Activated T-cell treated with anti-CD3 and anti-CD28 coated beads, Interleukin-2, amount 50 U/mL, for 72 hours (primary cell): Measurements from ENCODE around the gene GRIK3. TPM values are rescaled to one million over a fixed set of nuclear protein-coding genes. Genes with fewer than 3 reads are reported as not detected.

ENCODE experiments used
- ATAC-seq, 2 donors: fragments of 150-1000 bp; cut with Tn5 transposase; replicated peaks in 1 of 2; 2 replicates each; pipeline ENCODE4 v1.10.0; 2021; ENCODE audit warnings: moderate library complexity in 2 of 2, mild to moderate bottlenecking in 1 of 2
- DNase-seq, 2 donors: peaks; one replicate each; pipeline ENCODE4 v3.0.0; 2021 to 2022; ENCODE audit warnings: mixed read lengths in 1 of 2
- H3K27ac Mint-ChIP-seq: one replicate; pipeline ENCODE4 v1.8.0; 2022; ENCODE audit warnings: mild to moderate bottlenecking, moderate library complexity, mixed read lengths
- H3K27me3 Mint-ChIP-seq: one replicate; pipeline ENCODE4 v1.8.0; 2022; ENCODE audit warnings: low read depth, mixed read lengths
- H3K36me3 Mint-ChIP-seq, 2 donors: one replicate each; pipeline ENCODE4 v1.8.0; 2022; ENCODE audit warnings: mixed read lengths in 2 of 2, mild to moderate bottlenecking in 1 of 2; ENCODE audit not compliant: insufficient read depth in 2 of 2
- H3K4me1 Mint-ChIP-seq: one replicate; pipeline ENCODE4 v1.8.0; 2022; ENCODE audit warnings: low read depth, mixed read lengths
- H3K4me3 Mint-ChIP-seq, 2 donors: one replicate each; pipeline ENCODE4 v1.8.0; 2022; ENCODE audit warnings: mild to moderate bottlenecking in 2 of 2, mixed read lengths in 2 of 2, moderate library complexity in 2 of 2
- H3K9me3 Mint-ChIP-seq, 2 donors: one replicate each; pipeline ENCODE4 v1.8.0; 2022; ENCODE audit warnings: mixed read lengths in 2 of 2
- total RNA-seq, 2 donors: library from RNA; stranded (reverse); gene quantifications; one replicate each; pipeline ENCODE4 v1.2.3, GENCODE V29; 2022

GRIK3 gene
- total RNA-seq, 2 donors from 2014 or later: not detected

GRCh38 chr1:37064039-37064438 is 29.7 kb upstream of the GRIK3 start:
- H3K4me3 Mint-ChIP-seq: no peak overlapping the region
- no peak overlapping the region for H3K27ac Mint-ChIP-seq
- H3K4me1 Mint-ChIP-seq: no peaks in the 10 kb centered on the region
- peaks cover 15% of the 10 kb centered on the region for H3K27me3 Mint-ChIP-seq
- no peak for DNase-seq
- no peaks in the 10 kb centered on the region for H3K9me3 Mint-ChIP-seq
- no peak for ATAC-seq
- no peaks in the 10 kb centered on the region for H3K36me3 Mint-ChIP-seq

GRCh38 chr1:37059346-37059745 is 25.0 kb upstream of the GRIK3 start:
- no peaks in the 10 kb centered on the region for H3K36me3 Mint-ChIP-seq
- DNase-seq: no peak
- H3K27me3 Mint-ChIP-seq: no peaks in the 10 kb centered on the region
- no peaks in the 10 kb centered on the region for H3K9me3 Mint-ChIP-seq
- no peak for ATAC-seq
- H3K4me3 Mint-ChIP-seq: no peak overlapping the region
- no peak overlapping the region for H3K27ac Mint-ChIP-seq
- H3K4me1 Mint-ChIP-seq: no peaks in the 10 kb centered on the region

- no peaks in the 10 kb centered on the region for H3K27me3 Mint-ChIP-seq
- DNase-seq: no peak
- H3K9me3 Mint-ChIP-seq: no peaks in the 10 kb centered on the region
- H3K4me3 Mint-ChIP-seq: no peak overlapping the region
- no peak for ATAC-seq
- H3K36me3 Mint-ChIP-seq: no peaks in the 10 kb centered on the region
- no peak overlapping the region for H3K27ac Mint-ChIP-seq
- no peaks in the 10 kb centered on the region for H3K4me1 Mint-ChIP-seq
Measured at GRCh38 chr1:37058424-37058988, 24.2 kb upstream of the GRIK3 start.

GRCh38 chr1:37056325-37056724 is 22.0 kb upstream of the GRIK3 start:
- H3K27ac Mint-ChIP-seq: no peak overlapping the region
- no peaks in the 10 kb centered on the region for H3K27me3 Mint-ChIP-seq
- H3K4me1 Mint-ChIP-seq: no peaks in the 10 kb centered on the region
- DNase-seq (no peak), ATAC-seq (no peak)
- H3K4me3 Mint-ChIP-seq: no peak overlapping the region
- H3K9me3 Mint-ChIP-seq: no peaks in the 10 kb centered on the region
- no peaks in the 10 kb centered on the region for H3K36me3 Mint-ChIP-seq

GRCh38 chr1:37055631-37056030 is 21.3 kb upstream of the GRIK3 start:
- Mint-ChIP-seq H3K4me1 (no peaks in the 10 kb centered on the region), H3K4me3 (no peak overlapping the region), H3K27me3 (no peaks in the 10 kb centered on the region), H3K9me3 (no peaks in the 10 kb centered on the region), H3K27ac (no peak overlapping the region), H3K36me3 (no peaks in the 10 kb centered on the region)
- no peak for DNase-seq
- ATAC-seq: no peak

GRCh38 chr1:37053173-37053572 is 18.9 kb upstream of the GRIK3 start:
- Mint-ChIP-seq H3K9me3 (no peaks in the 10 kb centered on the region), H3K36me3 (no peaks in the 10 kb centered on the region), H3K4me3 (no peak overlapping the region), H3K27me3 (no peaks in the 10 kb centered on the region), H3K27ac (no peak overlapping the region), H3K4me1 (no peaks in the 10 kb centered on the region)
- ATAC-seq (no peak), DNase-seq (no peak)

- H3K4me1 Mint-ChIP-seq: no peaks in the 10 kb centered on the region
- no peaks in the 10 kb centered on the region for H3K27me3 Mint-ChIP-seq
- H3K9me3 Mint-ChIP-seq: no peaks in the 10 kb centered on the region
- H3K27ac Mint-ChIP-seq: no peak overlapping the region
- DNase-seq: no peak
- H3K4me3 Mint-ChIP-seq: no peak overlapping the region
- H3K36me3 Mint-ChIP-seq: no peaks in the 10 kb centered on the region
- no peak for ATAC-seq
Measured at GRCh38 chr1:37052120-37052519, 17.8 kb upstream of the GRIK3 start.

GRCh38 chr1:37051346-37051745 is 17.0 kb upstream of the GRIK3 start:
- Mint-ChIP-seq H3K27ac (no peak overlapping the region), H3K9me3 (no peaks in the 10 kb centered on the region), H3K27me3 (no peaks in the 10 kb centered on the region), H3K4me3 (no peak overlapping the region), H3K36me3 (no peaks in the 10 kb centered on the region), H3K4me1 (no peaks in the 10 kb centered on the region)
- no peak for DNase-seq
- no peak for ATAC-seq

- H3K4me3 Mint-ChIP-seq: no peak overlapping the region
- ATAC-seq (no peak), DNase-seq (no peak)
- no peaks in the 10 kb centered on the region for H3K4me1 Mint-ChIP-seq
- no peaks in the 10 kb centered on the region for H3K9me3 Mint-ChIP-seq
- no peak overlapping the region for H3K27ac Mint-ChIP-seq
- no peaks in the 10 kb centered on the region for H3K27me3 Mint-ChIP-seq
- no peaks in the 10 kb centered on the region for H3K36me3 Mint-ChIP-seq
Measured at GRCh38 chr1:37047542-37047941, 13.2 kb upstream of the GRIK3 start.

GRCh38 chr1:37043101-37043500 is 8.8 kb upstream of the GRIK3 start:
- Mint-ChIP-seq H3K4me3 (no peak overlapping the region), H3K9me3 (no peaks in the 10 kb centered on the region), H3K27ac (no peak overlapping the region), H3K27me3 (peaks cover 32% of the 10 kb centered on the region), H3K4me1 (no peaks in the 10 kb centered on the region), H3K36me3 (no peaks in the 10 kb centered on the region)
- no peak for ATAC-seq
- no peak for DNase-seq

GRCh38 chr1:37042506-37042905 is 8.2 kb upstream of the GRIK3 start:
- DNase-seq (no peak), ATAC-seq (no peak)
- no peak overlapping the region for H3K4me3 Mint-ChIP-seq
- H3K9me3 Mint-ChIP-seq: no peaks in the 10 kb centered on the region
- no peaks in the 10 kb centered on the region for H3K36me3 Mint-ChIP-seq
- H3K27ac Mint-ChIP-seq: no peak overlapping the region
- peaks cover 36% of the 10 kb centered on the region for H3K27me3 Mint-ChIP-seq
- no peaks in the 10 kb centered on the region for H3K4me1 Mint-ChIP-seq

- ATAC-seq: no peak
- peaks cover 44% of the 10 kb centered on the region for H3K27me3 Mint-ChIP-seq
- no peaks in the 10 kb centered on the region for H3K4me1 Mint-ChIP-seq
- no peak overlapping the region for H3K4me3 Mint-ChIP-seq
- no peaks in the 10 kb centered on the region for H3K9me3 Mint-ChIP-seq
- H3K36me3 Mint-ChIP-seq: no peaks in the 10 kb centered on the region
- no peak for DNase-seq
- H3K27ac Mint-ChIP-seq: no peak overlapping the region
Measured at GRCh38 chr1:37041483-37041882, 7.2 kb upstream of the GRIK3 start.

GRCh38 chr1:37040773-37041172 is 6.5 kb upstream of the GRIK3 start:
- Mint-ChIP-seq H3K9me3 (no peaks in the 10 kb centered on the region), H3K4me3 (no peak overlapping the region), H3K4me1 (peaks cover 4% of the 10 kb centered on the region), H3K36me3 (peaks cover 0 to 2% of the 10 kb centered on the region in 2 donors), H3K27ac (no peak overlapping the region), H3K27me3 (peaks cover 51% of the 10 kb centered on the region)
- DNase-seq (no peak), ATAC-seq (no peak)

- H3K27ac Mint-ChIP-seq: no peak overlapping the region
- DNase-seq: no peak
Measured at GRCh38 chr1:37040261-37040660, 5.9 kb upstream of the GRIK3 start.

More at GRCh38 chr1:37040261-37040660, 5.9 kb upstream of the GRIK3 start:
- Mint-ChIP-seq H3K4me3 (no peak overlapping the region), H3K27me3 (peaks cover 56% of the 10 kb centered on the region), H3K36me3 (peaks cover 0 to 2% of the 10 kb centered on the region in 2 donors), H3K9me3 (no peaks in the 10 kb centered on the region), H3K4me1 (peaks cover 10% of the 10 kb centered on the region)
- ATAC-seq: no peak
